Measurements from ENCODE around the gene ANO3.
A peak's percentile ranks its signal among the peaks of the same experiment; 100 is the strongest.

GRCh38 chr11:26580929-26581328 is 249.0 kb downstream of the ANO3 start:
- TF ChIP-seq POLR2A (IDR thresholded peaks at IDR 0.05), result no peak
- no peak for TF ChIP-seq CTCF (IDR thresholded peaks at IDR 0.05)
- no peak for TF ChIP-seq EP300 (IDR thresholded peaks at IDR 0.05)
- peak; percentile 49 for TF ChIP-seq POLR2AphosphoS5 (IDR thresholded peaks at IDR 0.05)

Data from gastroesophageal sphincter (tissue), 3 donors.